DND-41 (cell line): ENCODE data around the gene SF3A1.

Source experiments
- ATAC-seq: fragments of 200-7000 bp; cut with Tn5 transposase; 3 replicates; pipeline ENCODE4 v1.9.1; 2021; ENCODE audit warnings: low read depth; ENCODE audit not compliant: insufficient read depth
- DNase-seq: peaks from one replicate; pipeline ENCODE4 v3.0.0-alpha.2; 2020
- H2AFZ ChIP-seq: 2 replicates; pipeline ENCODE4 v1.6.0; 2012; ENCODE audit warnings: low read depth, low read length
- H3K27ac ChIP-seq: 2 replicates; pipeline ENCODE4 v1.5.1; 2012; ENCODE audit warnings: low read length, inconsistent platforms
- H3K27me3 ChIP-seq: fragments of 200-600 bp; sonication (generic); 2 replicates; pipeline ENCODE4 v1.6.0; 2012; ENCODE audit warnings: low read length, mild to moderate bottlenecking, inconsistent platforms; ENCODE audit not compliant: insufficient read depth, poor library complexity
- H3K36me3 ChIP-seq: 2 replicates; pipeline ENCODE4 v1.5.1; 2012; ENCODE audit warnings: low read length, inconsistent platforms; ENCODE audit not compliant: insufficient read depth
- H3K4me1 ChIP-seq: 2 replicates; pipeline ENCODE4 v1.5.1; 2012; ENCODE audit warnings: mild to moderate bottlenecking, low read length; ENCODE audit not compliant: insufficient read depth
- H3K4me2 ChIP-seq: 2 replicates; pipeline ENCODE4 v1.6.0; 2012; ENCODE audit warnings: mild to moderate bottlenecking, moderate library complexity, low read length, inconsistent platforms; ENCODE audit not compliant: insufficient read depth
- H3K4me3 ChIP-seq, 2 experiments: fragments of 200-600 bp in 1 of 2; shearing (Covaris generic) in 1 of 2; 2 replicates each; pipeline ENCODE4 v1.5.1; 2012 to 2016; ENCODE audit warnings: inconsistent platforms in 2 of 2, low read length in 2 of 2, mild to moderate bottlenecking in 2 of 2, low read depth in 1 of 2, moderate library complexity in 1 of 2
- H3K79me2 ChIP-seq: 2 replicates; pipeline ENCODE4 v1.6.0; 2012; ENCODE audit warnings: low read length, inconsistent platforms; ENCODE audit not compliant: insufficient read depth
- H3K9ac ChIP-seq: 2 replicates; pipeline ENCODE4 v1.6.0; 2012; ENCODE audit warnings: low read depth, mild to moderate bottlenecking, inconsistent platforms, low read length, moderate library complexity
- H3K9me3 ChIP-seq: 2 replicates; pipeline ENCODE4 v1.5.1; 2012; ENCODE audit warnings: low read length, moderate library complexity, mild to moderate bottlenecking, inconsistent platforms; ENCODE audit not compliant: insufficient read depth, severe bottlenecking
- H4K20me1 ChIP-seq: 2 replicates; pipeline ENCODE4 v1.6.0; 2012; ENCODE audit warnings: low read length; ENCODE audit not compliant: insufficient read depth
- CTCF ChIP-seq: IDR thresholded peaks from 2 replicates; pipeline ENCODE4 v1.5.1; 2012; ENCODE audit warnings: borderline replicate concordance, low read length, moderate library complexity, mild to moderate bottlenecking; ENCODE audit not compliant: poor library complexity, severe bottlenecking; ENCODE audit errors: extremely low read depth
- EZH2 ChIP-seq: IDR thresholded peaks from 3 replicates; pipeline ENCODE4 v1.6.1; 2012; ENCODE audit warnings: borderline replicate concordance, low read depth, mild to moderate bottlenecking, moderate library complexity, low read length, inconsistent platforms; ENCODE audit not compliant: severe bottlenecking

Gene SF3A1

GRCh38 chr22:30304495-30305244 lies 52.0 kb downstream of the SF3A1 start:
- peak overlapping the region; percentile 64 for H3K9ac ChIP-seq
- no peak overlapping the region for H2AFZ ChIP-seq
- H3K79me2 ChIP-seq: peaks cover 85% of the 10 kb centered on the region
- peak overlapping the region; percentile 95 for H3K27ac ChIP-seq
- H3K4me2 ChIP-seq: peak overlapping the region; percentile 60
- no peak overlapping the region for H3K4me3 ChIP-seq
- H4K20me1 ChIP-seq: no peaks in the 10 kb centered on the region; the same call in 1 of the 2 replicates
- ATAC-seq (no peak), DNase-seq (no peak)
- H3K27me3 ChIP-seq: no peaks in the 10 kb centered on the region
- TF ChIP-seq EZH2: no peak
- TF ChIP-seq CTCF: no peak
- H3K36me3 ChIP-seq: peaks cover 60% of the 10 kb centered on the region
- H3K4me1 ChIP-seq: peaks cover 79% of the 10 kb centered on the region
- H3K9me3 ChIP-seq: no peaks in the 10 kb centered on the region

GRCh38 chr22:30302810-30303138 lies 53.9 kb downstream of the SF3A1 start:
- Histone ChIP-seq H3K4me1 (peaks cover 60% of the 10 kb centered on the region), H3K27ac (peak overlapping the region; percentile 95), H3K4me2 (no peak overlapping the region), H3K79me2 (peaks cover 79% of the 10 kb centered on the region), H3K36me3 (peaks cover 70% of the 10 kb centered on the region), H4K20me1 (no peaks in the 10 kb centered on the region; the same call in none of the 2 replicates), H2AFZ (no peak overlapping the region), H3K9ac (no peak overlapping the region), H3K4me3 (no peak overlapping the region), H3K9me3 (no peaks in the 10 kb centered on the region), H3K27me3 (no peaks in the 10 kb centered on the region)
- DNase-seq: no peak
- ATAC-seq: no peak
- no peak for TF ChIP-seq EZH2
- no peak for TF ChIP-seq CTCF

GRCh38 chr22:30301995-30302809 lies 54.5 kb downstream of the SF3A1 start:
- Histone ChIP-seq H3K9me3 (no peaks in the 10 kb centered on the region), H3K9ac (peak overlapping the region; percentile 11; the same call in 1 of the 2 replicates), H3K27ac (peak overlapping the region; percentile 95), H3K4me3 (no peak overlapping the region), H4K20me1 (peaks cover 3% of the 10 kb centered on the region), H3K36me3 (peaks cover 76% of the 10 kb centered on the region), H2AFZ (no peak overlapping the region), H3K4me2 (no peak overlapping the region), H3K27me3 (no peaks in the 10 kb centered on the region), H3K79me2 (peaks cover 74% of the 10 kb centered on the region), H3K4me1 (peaks cover 54% of the 10 kb centered on the region)
- DNase-seq: no peak
- no peak for TF ChIP-seq EZH2
- no peak for TF ChIP-seq CTCF
- no peak for ATAC-seq
